ENCODE data around the gene ESRRA. TPM values are rescaled to one million over a fixed set of nuclear protein-coding genes. Genes with fewer than 3 reads are reported as not detected.

The ESRRA gene
- total and polyA plus RNA-seq, 4 donors = 8.3 to 28.0 (median 21.5) TPM

DNA sequence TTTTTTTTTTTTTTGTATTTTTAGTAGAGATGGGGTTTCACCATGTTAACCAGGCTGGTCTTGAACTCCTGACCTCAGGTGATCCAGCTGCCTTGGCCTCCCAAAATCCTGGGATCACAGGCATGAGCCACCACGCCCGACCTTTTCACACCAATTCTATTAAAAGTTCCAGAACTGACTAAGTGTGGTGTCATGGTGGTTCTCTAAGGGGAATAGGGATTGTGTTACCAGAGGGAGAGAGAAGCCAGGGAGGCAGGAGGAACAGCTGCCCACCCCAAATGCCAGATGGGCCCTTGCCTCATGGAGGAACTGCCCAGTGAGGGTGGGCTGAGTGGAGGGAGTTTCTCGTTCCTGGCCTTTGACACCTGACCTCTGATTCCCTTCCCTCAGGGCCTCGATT, 59.6 kb downstream of the ESRRA start:
- H3K9me3 ChIP-seq (ENCODE audit: control insufficient read depth, insufficient read depth, low read length) = no peaks in the 10 kb centered on the region
- H3K36me3 ChIP-seq (ENCODE audit: control insufficient read depth, insufficient read depth, low read length) = peaks cover 85% of the 10 kb centered on the region
- no peak overlapping the region for H3K4me3 ChIP-seq (ENCODE audit: low read depth, low read length)
- peaks cover 6% of the 10 kb centered on the region for H3K27me3 ChIP-seq (ENCODE audit: control insufficient read depth, insufficient read depth, low read length)
- no peak for DNase-seq (ENCODE audit: low read depth in 4 of 6, low spot score in 6 of 6)
- H3K4me1 ChIP-seq (ENCODE audit: control insufficient read depth, insufficient read depth, low read length) = peaks cover 14% of the 10 kb centered on the region
- WGBS (ENCODE audit: insufficient coverage) = no CpG with 5 or more reads among the region's 4 CpGs
- no peak overlapping the region for H3K27ac ChIP-seq (ENCODE audit: low read depth, low read length)

Small RNAs within 50 kb of the gene (small RNA-seq; reads per million reads assigned to genes)
- gene MIR7155 (ENCODE audit: low replicate concordance) (0.06 reads per million), gene RF00019 (ENCODE audit: low replicate concordance) (not detected)

Other genes starting within 250 kb of the ESRRA start
- 10 to 100 TPM; 10.6 to 18.9 TPM for gene MACROD1, start 139.4 kb upstream of the ESRRA start, total RNA-seq
- gene MACROD1, start 139.4 kb upstream of the ESRRA start, polyA plus RNA-seq (ENCODE audit: insufficient read length in 2 of 2) = 10 to 100 TPM; 28.8 to 31.6 TPM
- gene STIP1, start 119.4 kb upstream of the ESRRA start, total RNA-seq = 100 to 1,000 TPM in 1 of 2 donors, 10 to 100 TPM in 1; 99.0 to 119 TPM
- gene STIP1, start 119.4 kb upstream of the ESRRA start, polyA plus RNA-seq (ENCODE audit: insufficient read length in 2 of 2) = 100 to 1,000 TPM; 170 to 184 TPM
- 1 to 10 TPM; 5.1 to 5.7 TPM for gene FERMT3, start 98.8 kb upstream of the ESRRA start, total RNA-seq
- 1 to 10 TPM; 6.0 to 8.2 TPM for gene FERMT3, start 98.8 kb upstream of the ESRRA start, polyA plus RNA-seq (ENCODE audit: insufficient read length in 2 of 2)
- 10 to 100 TPM; 10.0 to 45.6 TPM for gene TRPT1, start 79.3 kb upstream of the ESRRA start, total RNA-seq
- gene TRPT1, start 79.3 kb upstream of the ESRRA start, polyA plus RNA-seq (ENCODE audit: insufficient read length in 2 of 2) = 10 to 100 TPM; 38.8 to 44.6 TPM
- gene NUDT22, start 79.2 kb upstream of the ESRRA start, total RNA-seq = 10 to 100 TPM; 20.3 to 41.3 TPM
- 10 to 100 TPM; 30.6 to 35.1 TPM for gene NUDT22, start 79.2 kb upstream of the ESRRA start, polyA plus RNA-seq (ENCODE audit: insufficient read length in 2 of 2)
- gene DNAJC4, start 75.0 kb upstream of the ESRRA start, total RNA-seq = 10 to 100 TPM; 14.7 to 18.5 TPM
- 10 to 100 TPM; 71.3 to 77.4 TPM for gene DNAJC4, start 75.0 kb upstream of the ESRRA start, polyA plus RNA-seq (ENCODE audit: insufficient read length in 2 of 2)
- gene VEGFB, start 70.9 kb upstream of the ESRRA start, total RNA-seq = 10 to 100 TPM; 46.8 to 94.2 TPM
- 100 to 1,000 TPM; 252 to 255 TPM for gene VEGFB, start 70.9 kb upstream of the ESRRA start, polyA plus RNA-seq (ENCODE audit: insufficient read length in 2 of 2)
- 10 to 100 TPM; 43.6 to 94.7 TPM for gene FKBP2, start 64.4 kb upstream of the ESRRA start, total RNA-seq
- gene FKBP2, start 64.4 kb upstream of the ESRRA start, polyA plus RNA-seq (ENCODE audit: insufficient read length in 2 of 2) = 100 to 1,000 TPM; 109 to 120 TPM
- 100 to 1,000 TPM in 1 of 2 donors, 10 to 100 TPM in 1; 22.5 to 127 TPM for gene PPP1R14B, start 58.6 kb upstream of the ESRRA start, total RNA-seq
- 100 to 1,000 TPM; 117 to 127 TPM for gene PPP1R14B, start 58.6 kb upstream of the ESRRA start, polyA plus RNA-seq (ENCODE audit: insufficient read length in 2 of 2)
- 10 to 100 TPM; 12.7 to 16.9 TPM for gene PLCB3, start 54.0 kb upstream of the ESRRA start, total RNA-seq
- 10 to 100 TPM; 14.0 to 15.0 TPM for gene PLCB3, start 54.0 kb upstream of the ESRRA start, polyA plus RNA-seq (ENCODE audit: insufficient read length in 2 of 2)
- 100 to 1,000 TPM in 1 of 2 donors, 10 to 100 TPM in 1; 41.5 to 123 TPM for gene BAD, start 20.9 kb upstream of the ESRRA start, total RNA-seq
- gene BAD, start 20.9 kb upstream of the ESRRA start, polyA plus RNA-seq (ENCODE audit: insufficient read length in 2 of 2) = 100 to 1,000 TPM in 1 of 2 donors, 10 to 100 TPM in 1; 97.7 to 104 TPM
- 10 to 100 TPM in 1 of 2 donors, 1 to 10 TPM in 1; 7.1 to 21.5 TPM for gene GPR137, start 19.7 kb upstream of the ESRRA start, total RNA-seq
- 100 to 1,000 TPM in 1 of 2 donors, 10 to 100 TPM in 1; 90.9 to 100 TPM for gene GPR137, start 19.7 kb upstream of the ESRRA start, polyA plus RNA-seq (ENCODE audit: insufficient read length in 2 of 2)
- 1 to 10 TPM; 1.0 to 3.2 TPM for gene KCNK4, start 14.2 kb upstream of the ESRRA start, total RNA-seq
- gene KCNK4, start 14.2 kb upstream of the ESRRA start, polyA plus RNA-seq (ENCODE audit: insufficient read length in 2 of 2) = 1 to 10 TPM; 6.5 to 7.8 TPM
- under 1 TPM; 0.50 to 0.69 TPM for gene CATSPERZ, start 5.2 kb upstream of the ESRRA start, total RNA-seq
- gene CATSPERZ, start 5.2 kb upstream of the ESRRA start, polyA plus RNA-seq (ENCODE audit: insufficient read length in 2 of 2) = 1 to 10 TPM; 1.4 to 1.6 TPM
- gene TRMT112, start 12.0 kb downstream of the ESRRA start, total RNA-seq = 100 to 1,000 TPM in 1 of 2 donors, 10 to 100 TPM in 1; 84.2 to 343 TPM
- 100 to 1,000 TPM; 133 to 153 TPM for gene TRMT112, start 12.0 kb downstream of the ESRRA start, polyA plus RNA-seq (ENCODE audit: insufficient read length in 2 of 2)
- gene PRDX5, start 12.6 kb downstream of the ESRRA start, total RNA-seq = 100 to 1,000 TPM; 115 to 316 TPM
- gene PRDX5, start 12.6 kb downstream of the ESRRA start, polyA plus RNA-seq (ENCODE audit: insufficient read length in 2 of 2) = 100 to 1,000 TPM; 353 to 369 TPM
- gene CCDC88B, start 34.7 kb downstream of the ESRRA start, total RNA-seq = 1 to 10 TPM; 4.2 to 7.1 TPM
- 1 to 10 TPM; 8.3 to 8.4 TPM for gene CCDC88B, start 34.7 kb downstream of the ESRRA start, polyA plus RNA-seq (ENCODE audit: insufficient read length in 2 of 2)
- 10 to 100 TPM; 11.3 to 20.4 TPM for gene RPS6KA4, start 53.6 kb downstream of the ESRRA start, total RNA-seq
- gene RPS6KA4, start 53.6 kb downstream of the ESRRA start, polyA plus RNA-seq (ENCODE audit: insufficient read length in 2 of 2) = 10 to 100 TPM; 20.7 to 27.2 TPM

Data from spinal cord (tissue), 10 donors.